IPS DF 19.7 (cell line): ENCODE results near the gene A2M.

Experiments used
- DNase-seq: peaks from one replicate; pipeline ENCODE4 v3.0.0-alpha.2; 2013; ENCODE audit warnings: low read depth, low spot score

The A2M gene

DNA sequence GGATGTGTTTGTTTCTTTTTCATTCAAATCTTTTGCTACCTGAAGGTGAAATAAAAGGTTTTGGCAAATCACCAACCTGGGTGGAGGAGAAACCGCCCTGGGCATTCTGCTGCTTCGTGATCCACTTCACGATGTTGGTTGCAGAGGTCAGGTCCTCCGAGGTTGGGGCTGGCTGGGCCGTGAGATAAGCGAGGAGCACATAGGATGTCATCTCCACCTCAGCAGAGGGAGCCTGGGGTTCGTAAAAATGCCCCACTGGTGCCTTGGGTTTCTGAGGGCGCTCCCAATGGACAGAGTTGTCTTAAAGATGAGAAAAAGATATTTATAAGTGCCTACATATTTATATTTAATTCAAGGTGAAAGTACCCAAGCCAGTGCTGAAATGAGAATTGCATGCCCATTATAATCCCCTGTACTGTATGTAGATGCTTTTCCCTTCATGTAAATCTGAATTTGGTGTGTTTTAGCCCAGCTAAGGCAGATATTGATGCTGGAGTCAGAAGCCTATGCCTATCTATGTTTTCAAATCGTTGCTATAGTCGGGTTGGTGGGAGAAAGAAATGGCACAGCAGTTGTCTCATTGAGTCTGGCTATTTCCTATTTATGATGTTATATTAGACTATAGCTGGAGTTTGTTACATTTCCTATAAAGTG is 41.1 kb downstream of the A2M start:
- DNase-seq: no peak

DNA sequence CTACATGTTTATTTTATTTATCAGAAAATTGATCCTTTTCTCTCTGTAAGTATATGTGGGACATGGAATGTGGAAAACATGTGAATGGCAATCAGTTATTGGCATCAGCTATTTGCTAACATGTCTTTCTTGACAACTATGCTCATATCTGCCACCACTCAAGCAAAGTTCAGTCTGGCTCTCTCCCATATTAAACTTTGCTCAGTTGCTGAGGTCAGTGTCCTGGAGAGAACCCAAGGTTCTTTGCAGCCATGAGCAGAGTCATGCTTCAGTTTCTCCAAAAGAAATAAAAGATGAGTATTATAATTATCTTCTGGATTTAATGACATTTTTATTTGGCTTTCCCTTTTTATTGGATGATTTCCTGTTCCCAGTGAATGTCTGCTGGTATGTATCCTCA is 42.6 kb downstream of the A2M start:
- DNase-seq: no peak

DNA sequence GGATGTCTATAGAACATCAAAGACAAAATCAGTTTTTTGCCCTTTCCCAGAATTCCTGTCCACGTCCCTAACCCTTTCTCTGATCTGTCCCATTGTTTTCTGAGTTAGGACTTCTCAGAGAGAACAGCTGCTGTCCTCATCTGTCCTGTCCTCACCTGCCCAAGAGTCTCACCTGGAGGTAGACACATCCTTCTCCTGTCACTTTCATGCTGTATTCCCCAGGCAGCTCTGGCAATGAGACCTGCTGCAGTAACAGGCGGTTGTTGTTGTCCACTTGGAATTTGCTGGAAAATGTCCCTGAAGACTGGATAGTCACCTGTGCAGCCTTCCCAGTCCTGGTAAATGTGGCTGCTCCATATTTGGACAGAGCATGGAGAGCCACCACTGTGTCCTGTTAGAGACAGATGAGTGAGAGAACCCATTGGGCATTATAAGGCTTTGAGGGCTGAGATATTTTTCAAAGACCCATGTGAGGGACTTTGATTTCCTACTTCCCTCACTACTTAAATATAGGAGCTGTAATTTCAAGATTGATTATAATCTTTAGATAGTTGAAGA is 43.2 kb downstream of the A2M start:
- no peak for DNase-seq

DNA sequence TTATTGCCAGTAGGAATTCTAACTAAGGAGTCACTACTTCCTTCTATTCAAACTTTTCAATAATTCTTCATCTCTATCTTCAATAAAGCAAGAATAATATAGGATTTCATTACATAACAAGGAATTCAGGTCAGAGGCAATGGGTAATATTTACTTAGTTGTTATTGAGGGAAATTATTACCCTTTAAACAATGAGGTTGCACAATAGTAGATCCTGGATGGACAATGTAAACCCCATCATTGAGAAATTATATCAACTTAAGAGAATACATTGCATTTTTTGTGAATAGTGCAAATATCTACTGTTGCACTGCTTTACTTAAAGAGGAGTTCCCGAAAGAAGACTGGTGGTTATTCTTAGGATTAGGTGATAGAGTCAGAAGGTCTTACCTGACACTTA is 43.8 kb downstream of the A2M start:
- no peak for DNase-seq

DNA sequence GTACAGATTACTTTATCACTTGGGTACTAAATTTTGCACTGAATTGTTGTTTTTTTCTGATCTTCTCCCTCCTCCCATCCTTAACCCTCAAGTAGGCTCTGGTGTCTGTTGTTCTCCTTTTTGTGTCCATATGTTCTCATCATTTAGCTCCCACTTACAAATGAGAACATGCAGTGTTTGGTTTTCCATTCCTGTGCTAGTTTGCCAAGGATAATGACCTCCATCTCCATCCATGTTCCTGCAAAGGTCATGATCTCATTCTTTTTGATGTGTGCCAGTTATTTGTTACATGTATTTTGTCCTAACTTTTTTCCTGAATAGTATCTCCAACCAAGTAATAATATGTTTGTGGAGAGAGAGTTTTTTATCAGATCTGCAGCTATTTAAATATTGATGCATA is 44.2 kb downstream of the A2M start:
- no peak for DNase-seq

DNA sequence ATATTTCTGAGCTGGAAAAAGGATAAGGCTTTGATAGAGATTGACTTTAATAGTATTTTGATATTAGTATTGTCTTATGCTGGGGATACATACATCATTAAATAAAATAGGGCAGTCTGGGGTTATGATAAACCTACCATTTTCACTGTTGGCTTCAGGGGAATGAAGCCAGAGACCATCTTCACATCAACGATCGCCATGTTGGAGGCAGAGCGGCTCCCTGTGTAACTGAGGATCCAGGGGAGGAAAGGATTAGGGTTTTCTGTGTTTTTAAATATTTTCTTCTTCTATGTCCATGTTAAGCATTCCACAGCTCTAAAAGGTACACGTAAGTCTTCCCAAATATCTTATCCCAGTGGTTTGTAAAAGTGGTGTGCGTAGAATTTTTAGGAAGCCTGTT is 45.4 kb downstream of the A2M start:
- no peak for DNase-seq

DNA sequence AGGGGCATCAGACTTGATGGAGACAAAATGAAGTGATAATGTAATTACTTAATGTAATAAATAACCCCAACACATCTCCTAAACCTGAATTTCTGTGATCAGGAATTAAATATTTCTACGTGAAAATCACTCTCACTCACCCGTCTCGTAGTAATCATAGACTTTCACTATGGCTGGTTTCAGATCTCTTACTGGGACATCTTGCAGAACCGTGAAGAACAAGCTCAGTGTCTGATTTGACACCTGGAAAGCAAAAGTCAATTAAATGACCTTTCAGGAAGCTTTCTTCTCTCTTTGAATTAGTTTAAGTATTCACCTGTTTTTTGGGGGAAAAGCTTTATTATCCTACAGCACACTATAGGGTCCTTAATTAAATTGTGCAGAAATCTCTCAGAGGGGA is 47.1 kb downstream of the A2M start:
- DNase-seq: no peak

DNA sequence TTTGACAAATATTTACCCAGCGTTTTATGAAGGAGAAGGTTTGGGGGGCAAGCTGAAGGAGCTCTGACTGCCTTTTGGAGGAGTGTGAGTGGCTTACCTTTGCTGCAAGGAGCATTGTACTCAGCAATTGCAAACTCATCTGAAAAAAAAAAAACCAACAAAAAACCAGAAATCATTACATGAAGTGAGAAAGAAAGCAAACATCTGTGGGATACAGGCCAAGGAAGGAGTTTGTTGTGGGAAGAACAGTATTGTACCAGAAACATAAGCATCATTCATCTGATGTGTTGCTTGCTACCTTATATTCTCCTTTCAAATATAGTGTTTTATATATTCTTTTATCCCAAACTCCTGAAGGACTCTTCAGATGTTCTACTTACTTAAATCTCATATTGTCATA is 47.6 kb downstream of the A2M start:
- no peak for DNase-seq

DNA sequence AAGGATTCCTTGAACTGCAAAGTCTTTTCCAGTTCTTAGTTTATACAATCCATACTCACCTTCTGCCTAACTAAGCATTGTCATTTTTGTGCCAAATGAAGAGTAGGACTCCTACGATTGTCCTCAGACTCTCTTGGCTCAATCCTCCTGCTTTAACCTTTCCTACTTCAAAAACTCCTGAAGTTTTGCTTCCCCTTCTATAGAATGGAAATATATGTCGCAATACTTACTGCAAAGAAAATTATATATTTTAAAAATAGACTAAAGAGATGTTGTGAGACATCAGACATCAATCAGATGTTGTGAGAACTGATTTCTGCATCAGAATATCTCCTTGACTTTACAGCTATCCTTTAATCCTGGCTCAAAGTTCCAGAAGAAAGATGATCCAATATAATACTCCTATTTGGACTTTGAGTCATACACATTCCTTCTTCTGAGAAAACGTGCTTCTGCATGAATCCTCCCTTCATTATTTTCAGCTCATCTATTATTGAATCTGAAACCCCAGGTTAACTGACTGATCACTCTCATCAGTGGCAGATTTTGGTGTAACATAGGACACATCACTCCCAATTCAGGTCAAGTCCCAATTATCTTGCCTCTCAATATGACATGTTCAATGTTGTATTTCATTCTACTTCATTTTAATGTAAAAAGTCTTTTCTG is 48.8 kb downstream of the A2M start:
- no peak for DNase-seq

DNA sequence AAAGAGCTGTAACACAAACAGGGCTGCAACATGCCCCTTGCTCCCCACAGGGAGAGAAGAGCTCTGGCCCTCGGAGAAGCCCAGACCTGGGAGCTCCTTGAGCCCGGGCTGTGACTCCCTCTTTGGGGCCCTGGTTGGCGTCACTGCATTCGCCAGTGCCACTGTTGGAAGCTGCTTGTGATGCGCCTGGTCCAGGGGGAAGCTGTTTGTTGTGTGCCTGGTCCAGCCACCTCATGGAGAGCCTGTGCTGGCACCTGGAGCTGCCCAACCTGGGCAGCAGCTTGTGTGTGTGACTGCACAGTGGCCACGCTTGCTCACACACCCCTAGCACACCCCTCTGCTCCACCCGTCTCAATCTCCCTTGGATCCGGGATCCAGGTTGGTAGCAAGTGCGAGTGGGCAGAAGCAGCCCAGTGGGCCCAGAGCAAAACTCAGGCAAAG is 49.5 kb downstream of the A2M start:
- no peak for DNase-seq

DNA sequence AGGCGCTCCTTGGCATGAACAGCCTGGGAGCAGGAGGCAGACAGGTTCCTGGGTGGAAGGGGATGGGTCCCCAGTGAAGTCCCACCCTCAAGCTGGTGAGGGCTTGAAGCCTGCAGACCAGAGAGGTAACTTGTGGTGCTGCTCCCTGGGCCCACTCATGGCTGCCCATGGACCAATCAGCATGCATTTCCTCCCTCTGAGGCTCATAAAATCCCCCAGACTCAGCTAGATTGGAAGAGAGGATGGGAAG is 50.2 kb downstream of the A2M start:
- no peak for DNase-seq

DNA sequence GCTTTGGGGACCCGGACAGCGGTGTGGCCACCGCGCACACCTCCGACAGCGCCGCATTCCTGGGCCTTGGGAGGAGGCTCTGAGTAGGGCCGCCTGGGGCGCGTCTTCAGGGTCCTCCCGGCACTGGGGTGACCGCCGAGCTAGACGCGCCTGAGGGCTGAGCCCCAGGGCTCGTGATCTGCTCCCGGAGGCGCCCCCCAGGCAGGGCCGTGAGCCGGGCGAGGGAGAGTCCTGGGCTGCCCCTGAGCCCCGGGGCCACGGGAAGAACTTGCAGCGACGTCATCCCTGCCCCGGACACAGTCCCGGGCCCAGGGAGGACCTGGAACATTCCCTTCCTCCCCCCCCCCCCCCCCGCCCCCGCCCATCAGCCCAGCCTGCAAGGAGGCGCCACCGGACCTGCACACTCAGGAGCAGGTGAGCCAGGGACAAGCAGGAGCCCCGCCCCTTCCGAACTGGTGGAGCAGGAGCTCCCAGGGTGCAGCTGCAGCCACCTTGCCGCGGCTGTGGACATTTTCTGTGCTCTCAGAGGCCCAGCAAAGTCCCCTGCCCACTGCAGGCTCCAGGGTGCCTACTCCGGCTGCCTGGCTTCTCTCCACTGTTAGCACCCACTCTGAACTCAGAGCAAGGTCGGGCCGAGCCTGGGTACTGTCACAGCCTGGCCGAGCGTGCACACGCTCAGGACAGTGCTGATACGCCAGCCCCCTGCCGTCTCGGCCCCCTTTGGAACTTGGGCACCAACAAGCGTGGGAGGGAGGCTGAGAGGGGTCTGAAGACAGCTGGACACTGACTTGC is 50.7 kb downstream of the A2M start:
- DNase-seq: peak; percentile 57

DNA sequence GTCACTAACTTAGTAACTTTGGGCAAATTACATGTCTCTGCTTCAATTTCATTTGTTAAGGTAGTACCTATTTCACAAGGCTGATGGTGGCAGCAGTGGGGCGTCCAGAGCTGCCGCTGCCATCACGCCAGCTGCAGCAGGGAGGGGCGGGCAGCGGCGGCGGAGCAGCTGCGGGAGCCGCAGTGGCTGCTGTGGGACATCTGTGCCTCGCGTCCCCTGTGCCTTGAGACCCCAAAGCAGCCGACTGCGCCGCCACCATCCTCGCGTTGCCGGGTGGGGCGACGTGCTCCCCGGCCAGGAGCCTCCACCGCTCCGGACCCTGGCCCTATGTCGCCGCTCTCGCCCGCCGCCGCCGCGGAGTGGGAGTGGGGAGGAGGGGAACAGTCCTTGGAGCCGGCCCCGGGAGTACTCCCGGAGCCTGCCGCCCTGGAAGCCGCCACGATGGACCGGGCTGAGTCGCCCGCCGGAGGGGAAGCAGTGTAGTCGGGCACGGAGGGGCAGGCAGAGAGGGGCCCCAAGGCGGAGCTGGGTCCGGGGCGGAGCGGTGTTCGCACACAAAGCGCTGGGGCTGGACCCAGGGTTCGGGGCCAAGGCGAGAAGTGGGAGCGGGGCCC is 51.4 kb downstream of the A2M start:
- peak; percentile 30 for DNase-seq

DNA sequence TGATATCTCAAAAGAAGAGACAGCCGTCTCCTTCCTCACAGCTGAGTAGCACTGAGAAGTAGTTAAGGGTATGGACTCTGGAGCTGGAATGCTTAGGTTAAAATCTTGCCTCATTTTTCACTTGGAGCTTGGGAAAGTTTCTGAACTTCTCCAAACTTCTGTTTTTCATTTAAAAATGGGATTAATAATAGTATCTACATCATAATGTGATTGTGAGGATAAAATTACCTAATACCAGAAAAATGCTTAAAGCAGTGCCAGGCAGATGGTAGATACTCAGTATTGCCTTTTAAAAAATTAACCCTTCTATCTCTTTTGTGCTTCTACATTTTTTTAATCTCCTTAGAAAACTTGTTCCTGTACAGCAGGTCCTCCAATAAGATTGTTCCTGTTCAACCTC is 63.1 kb downstream of the A2M start:
- DNase-seq: no peak

DNA sequence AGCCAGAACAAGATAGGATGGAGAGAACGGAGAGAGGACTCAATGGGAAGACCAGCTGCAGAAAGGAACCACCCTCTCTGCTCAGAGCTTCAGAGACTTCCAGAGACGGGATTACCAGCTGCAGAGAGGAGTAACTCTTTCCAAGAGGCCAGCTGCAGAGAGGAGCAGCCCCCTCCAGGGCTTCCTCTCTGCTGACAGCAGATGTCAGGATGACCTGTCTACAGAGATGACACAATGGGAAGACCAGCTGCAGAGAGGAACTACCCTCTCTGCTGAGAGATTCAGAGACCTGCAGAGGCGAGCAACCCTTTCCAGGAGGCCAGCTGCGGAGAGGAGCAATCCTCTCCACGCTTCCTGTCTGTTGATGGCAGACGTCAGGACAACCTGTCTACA is 64.6 kb downstream of the A2M start:
- DNase-seq: no peak

DNA sequence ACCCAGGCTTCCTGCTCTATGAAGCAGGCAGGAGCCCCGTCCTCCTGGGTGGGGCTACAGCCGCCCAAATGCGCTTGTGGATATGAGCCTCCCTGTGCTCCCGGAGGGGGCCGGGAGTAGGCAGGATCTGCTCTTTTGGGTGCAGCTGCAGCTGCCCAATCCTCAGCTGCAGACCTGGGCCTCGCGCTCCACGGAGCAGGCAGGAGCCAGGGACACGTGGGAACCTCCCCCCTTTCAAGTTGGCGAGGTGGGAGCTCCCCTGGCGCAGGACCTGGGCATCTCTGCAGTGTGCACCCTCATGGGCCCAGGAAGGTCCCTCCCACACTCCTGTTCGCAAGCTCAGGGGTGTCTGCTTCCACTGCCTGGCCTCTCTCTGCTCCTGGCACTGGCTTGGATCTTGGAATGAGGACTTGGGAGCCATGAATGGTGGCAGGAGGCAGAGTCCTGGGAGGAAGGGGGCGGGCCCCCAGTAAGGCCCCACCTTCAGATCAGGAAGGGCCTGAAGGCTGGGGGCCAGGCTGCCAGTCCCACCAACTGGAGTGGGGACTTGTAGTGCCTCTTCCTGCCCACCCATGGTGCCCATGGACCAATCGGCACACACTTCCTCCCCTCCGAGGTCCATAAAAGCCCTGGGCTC is 65.1 kb downstream of the A2M start:
- no peak for DNase-seq

DNA sequence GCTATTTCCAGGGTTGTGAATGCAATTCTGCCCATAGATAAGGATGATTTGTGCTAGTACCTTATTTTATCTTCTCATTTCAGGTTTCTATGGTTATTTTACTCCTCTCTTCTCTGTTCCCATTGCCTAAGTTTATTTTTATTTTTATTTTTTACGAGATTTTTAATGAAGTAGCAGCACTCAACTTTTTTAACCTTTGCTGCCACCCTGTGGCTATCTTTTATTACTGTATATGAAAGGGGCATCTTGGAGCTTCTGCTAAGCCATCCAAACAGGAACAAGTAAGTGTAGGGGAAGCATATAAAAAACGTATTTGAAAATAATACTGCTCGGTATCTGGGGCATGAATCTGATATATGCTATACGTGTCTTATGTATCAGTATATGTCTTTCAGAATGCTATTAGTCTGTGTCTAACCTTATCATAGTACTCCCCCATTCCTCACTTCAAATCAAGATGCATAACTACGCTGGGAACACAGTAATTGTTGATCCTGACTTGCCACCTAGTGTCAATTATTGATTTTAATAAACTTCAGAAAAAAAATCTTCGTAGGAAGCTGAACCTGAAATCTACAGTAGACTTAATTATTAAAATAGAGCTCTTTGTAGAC is 66.1 kb downstream of the A2M start:
- DNase-seq: no peak

DNA sequence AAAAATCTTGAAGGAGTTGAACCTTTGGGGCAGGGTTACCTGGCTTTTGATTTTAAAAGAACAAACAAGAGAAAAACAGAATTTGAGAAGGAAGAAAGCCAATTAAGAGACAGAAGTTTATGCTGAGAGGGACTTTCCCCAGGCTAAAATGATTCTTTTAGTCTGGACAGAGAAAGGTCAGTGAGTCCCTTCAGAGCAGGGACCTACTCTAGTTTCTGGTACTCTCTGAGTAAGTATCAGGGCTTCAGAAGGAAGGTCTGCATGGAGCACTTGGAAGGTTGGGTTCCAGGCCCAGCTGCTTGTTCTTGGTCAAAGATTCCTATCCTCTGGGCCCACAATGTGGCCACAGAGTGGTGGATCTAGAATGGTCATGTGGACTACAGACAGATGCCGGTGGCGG is 66.8 kb downstream of the A2M start:
- no peak for DNase-seq

DNA sequence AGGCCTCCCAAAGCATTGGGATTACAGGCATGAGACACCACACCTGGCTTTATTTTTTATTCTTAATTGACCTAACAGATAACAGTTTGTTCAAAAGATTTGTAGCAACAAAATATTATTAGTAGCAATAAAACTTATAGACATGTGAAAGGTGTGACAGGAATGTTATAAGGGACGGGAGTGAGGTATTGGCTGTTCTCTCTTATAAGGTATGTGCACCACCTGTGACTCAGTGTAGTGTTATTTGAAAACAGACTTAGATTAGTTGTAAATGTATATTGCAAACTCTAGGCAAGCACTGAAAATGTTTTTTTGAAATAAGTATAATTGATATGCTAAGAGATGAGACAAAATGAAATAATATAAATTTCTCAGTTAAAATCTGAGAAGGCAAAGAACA is 68.6 kb downstream of the A2M start:
- DNase-seq: no peak

DNA sequence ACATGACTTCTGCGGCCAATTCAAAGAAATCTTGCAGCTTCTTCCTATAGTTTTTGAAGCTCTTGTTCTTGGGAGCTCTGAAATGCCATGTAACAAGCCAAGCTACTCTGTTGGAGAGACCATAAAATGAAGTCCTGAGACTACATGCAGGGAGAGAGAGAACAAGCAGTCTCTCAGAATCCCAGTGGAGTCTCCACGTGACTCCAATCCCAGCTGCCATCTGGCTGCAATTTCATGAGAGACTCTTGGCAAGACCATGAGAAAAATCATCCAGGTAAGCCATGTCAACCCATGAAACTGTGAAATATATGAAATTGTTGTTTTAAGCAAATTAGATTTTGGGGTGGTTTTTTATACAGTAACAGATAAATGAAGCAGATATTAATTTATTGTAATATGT is 72.0 kb downstream of the A2M start:
- no peak for DNase-seq

DNA sequence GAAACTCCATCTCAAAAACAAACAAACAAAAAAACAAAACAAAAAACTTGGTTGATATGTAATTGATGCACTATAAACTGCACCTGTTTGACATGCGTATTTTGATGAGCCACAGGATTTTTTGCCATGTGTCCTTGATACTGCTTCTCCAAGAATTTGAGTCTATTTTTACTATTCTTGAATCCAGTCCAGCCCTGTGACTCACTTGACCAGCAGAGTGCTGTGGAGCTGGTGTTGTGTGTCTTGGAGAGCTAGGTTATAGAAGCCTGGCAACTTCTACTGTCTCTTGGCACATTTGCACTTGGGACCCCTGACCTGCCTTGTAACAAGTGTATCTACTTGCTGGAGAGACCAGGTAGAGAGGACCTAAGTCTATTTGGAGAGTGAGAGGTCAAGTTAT is 74.4 kb downstream of the A2M start:
- DNase-seq: no peak
